ENCODE data around the gene MUS81. TPM values are rescaled to one million over a fixed set of nuclear protein-coding genes. Genes with fewer than 3 reads are reported as not detected.

Gene MUS81
- total RNA-seq, 1 donor from 2014 or later: 71.8 TPM

DNA sequence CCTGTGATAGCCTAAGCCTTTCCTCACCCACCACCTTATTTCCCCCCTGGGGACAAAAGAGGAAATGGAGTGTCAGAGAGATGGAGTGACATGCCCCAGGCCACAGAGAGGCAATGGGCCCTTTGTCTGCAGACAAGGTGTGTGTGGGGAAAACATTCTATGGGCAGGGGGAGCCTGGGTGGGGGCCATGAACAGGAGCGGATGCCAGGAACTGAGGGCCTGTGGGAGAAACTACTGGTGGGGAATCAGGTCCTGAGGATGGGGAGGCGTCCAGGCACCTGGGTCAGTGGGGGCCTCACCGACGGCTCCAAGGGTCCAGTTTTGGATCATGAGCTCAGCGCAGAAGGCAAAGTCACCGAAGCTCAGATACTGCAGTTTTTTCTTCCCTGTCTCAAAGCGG is 25.0 kb downstream of the MUS81 start:
- DNase-seq (ENCODE audit: low read depth): no peak
- TF ChIP-seq, protein P1, sequence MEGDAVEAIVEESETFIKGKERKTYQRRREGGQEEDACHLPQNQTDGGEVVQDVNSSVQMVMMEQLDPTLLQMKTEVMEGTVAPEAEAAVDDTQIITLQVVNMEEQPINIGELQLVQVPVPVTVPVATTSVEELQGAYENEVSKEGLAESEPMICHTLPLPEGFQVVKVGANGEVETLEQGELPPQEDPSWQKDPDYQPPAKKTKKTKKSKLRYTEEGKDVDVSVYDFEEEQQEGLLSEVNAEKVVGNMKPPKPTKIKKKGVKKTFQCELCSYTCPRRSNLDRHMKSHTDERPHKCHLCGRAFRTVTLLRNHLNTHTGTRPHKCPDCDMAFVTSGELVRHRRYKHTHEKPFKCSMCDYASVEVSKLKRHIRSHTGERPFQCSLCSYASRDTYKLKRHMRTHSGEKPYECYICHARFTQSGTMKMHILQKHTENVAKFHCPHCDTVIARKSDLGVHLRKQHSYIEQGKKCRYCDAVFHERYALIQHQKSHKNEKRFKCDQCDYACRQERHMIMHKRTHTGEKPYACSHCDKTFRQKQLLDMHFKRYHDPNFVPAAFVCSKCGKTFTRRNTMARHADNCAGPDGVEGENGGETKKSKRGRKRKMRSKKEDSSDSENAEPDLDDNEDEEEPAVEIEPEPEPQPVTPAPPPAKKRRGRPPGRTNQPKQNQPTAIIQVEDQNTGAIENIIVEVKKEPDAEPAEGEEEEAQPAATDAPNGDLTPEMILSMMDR (conservative IDR thresholded peaks at IDR 0.05; ENCODE audit: low read depth, low read length): no peak
- no peak overlapping the region for H3K4me3 ChIP-seq (ENCODE audit: low read depth, low read length)

DNA sequence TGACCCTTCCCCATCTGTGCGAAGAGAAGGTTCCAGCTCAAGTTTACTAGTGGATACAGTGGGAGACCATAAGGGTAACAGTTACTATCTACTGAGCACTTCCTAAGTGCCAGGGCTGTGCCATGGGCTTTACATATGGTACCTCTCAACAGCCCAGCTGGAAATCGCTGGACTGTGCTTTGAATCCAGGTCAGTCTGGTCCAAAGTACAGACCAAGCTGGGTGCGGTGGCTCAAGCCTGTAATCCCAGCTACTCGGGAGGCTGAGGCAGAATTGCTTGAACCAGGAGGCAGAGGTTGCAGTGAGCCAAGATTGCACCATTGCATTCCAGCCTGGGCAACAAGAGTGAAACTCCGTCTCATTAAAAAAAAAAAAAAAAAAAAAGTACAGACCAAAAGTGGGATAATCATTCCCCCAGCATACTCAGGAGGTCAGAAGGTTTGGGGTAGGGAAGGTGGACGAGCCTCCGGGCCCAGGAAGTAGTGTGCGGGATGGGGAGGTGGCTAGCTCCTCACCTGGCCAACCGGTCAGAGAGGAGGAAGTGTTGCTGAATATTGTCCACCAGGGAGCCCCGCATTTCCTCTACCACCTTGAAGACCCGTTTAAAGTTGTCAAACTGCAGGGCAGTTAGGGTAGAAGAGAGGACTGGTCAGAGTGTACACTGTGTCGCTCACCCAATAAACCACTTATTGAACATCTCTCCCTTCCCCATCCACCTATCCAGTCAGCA is 25.7 kb downstream of the MUS81 start:
- TF ChIP-seq, protein P1 (conservative IDR thresholded peaks at IDR 0.05; ENCODE audit: low read depth, low read length): no peak
- no peak for DNase-seq (ENCODE audit: low read depth)
- H3K4me3 ChIP-seq (ENCODE audit: low read depth, low read length): no peak overlapping the region

DNA sequence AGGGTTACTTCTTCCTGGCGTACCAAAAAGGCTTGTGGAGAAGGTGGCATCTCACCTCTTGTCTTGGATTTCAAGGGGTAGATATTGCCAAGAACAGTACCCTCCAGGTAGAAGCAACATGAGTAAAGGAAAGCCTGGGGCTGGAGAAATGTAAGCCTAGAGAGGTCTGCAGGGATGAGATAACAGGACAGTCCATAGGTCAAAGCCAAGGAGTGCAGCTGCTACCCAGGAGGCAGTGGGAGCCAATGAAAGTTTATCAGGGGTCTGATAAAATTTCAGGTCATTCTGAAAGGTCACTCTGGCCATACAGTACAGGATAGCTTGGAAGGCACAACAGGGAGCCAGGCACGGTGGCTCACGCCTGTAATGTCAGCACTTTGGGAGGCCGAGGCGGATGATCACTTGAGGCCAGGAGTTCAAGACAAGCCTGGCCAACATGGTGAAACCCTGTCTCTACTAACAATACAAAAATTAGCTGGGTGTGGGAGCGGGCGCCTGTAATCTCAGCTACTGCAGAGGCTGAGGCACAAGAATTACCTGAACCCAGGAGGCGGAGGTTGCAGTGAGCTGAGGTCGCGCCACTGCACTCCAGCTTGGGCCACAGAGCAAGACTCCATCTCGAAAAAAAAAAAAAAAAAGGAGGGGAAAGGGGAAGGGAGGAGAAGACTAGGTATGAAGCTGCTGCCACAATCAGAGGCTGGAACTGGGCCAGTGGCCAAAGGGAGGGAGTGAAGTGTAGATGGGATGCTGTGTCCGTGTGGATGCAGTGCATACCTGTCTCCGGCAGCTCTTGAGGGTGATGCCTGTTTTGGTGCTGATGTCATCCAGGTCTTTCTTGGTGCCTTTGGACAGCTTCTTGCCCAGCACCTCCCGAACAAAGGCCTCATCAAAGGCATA is 26.8 kb downstream of the MUS81 start:
- TF ChIP-seq, protein P1 (conservative IDR thresholded peaks at IDR 0.05; ENCODE audit: low read depth, low read length): no peak
- no peak for DNase-seq (ENCODE audit: low read depth)
- H3K4me3 ChIP-seq (ENCODE audit: low read depth, low read length): peak overlapping the region; percentile 94

DNA sequence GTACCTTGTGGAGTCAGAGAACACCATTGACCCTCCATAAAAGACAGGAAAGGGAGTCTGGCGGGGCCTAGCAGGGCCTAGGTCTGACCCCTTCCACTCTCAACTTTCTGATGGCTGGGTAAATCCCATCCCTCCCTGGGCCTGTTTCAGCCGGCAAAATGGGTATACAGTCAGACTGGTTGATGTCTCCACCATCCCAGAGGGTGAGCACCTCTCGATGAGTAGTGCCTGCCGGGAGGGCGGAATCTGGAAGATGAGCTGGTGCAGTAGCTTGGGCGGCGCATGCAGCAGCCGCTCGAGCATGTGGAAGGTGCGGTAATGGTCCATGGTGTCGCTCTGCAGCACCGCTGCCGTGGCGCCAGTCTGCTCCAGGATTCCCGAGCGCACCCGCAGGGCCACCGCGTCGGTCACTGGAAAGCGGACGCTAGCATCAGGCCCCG is 27.5 kb downstream of the MUS81 start:
- DNase-seq (ENCODE audit: low read depth): no peak
- TF ChIP-seq, protein P1 (conservative IDR thresholded peaks at IDR 0.05; ENCODE audit: low read depth, low read length): no peak
- peak overlapping the region; percentile 94 for H3K4me3 ChIP-seq (ENCODE audit: low read depth, low read length)

DNA sequence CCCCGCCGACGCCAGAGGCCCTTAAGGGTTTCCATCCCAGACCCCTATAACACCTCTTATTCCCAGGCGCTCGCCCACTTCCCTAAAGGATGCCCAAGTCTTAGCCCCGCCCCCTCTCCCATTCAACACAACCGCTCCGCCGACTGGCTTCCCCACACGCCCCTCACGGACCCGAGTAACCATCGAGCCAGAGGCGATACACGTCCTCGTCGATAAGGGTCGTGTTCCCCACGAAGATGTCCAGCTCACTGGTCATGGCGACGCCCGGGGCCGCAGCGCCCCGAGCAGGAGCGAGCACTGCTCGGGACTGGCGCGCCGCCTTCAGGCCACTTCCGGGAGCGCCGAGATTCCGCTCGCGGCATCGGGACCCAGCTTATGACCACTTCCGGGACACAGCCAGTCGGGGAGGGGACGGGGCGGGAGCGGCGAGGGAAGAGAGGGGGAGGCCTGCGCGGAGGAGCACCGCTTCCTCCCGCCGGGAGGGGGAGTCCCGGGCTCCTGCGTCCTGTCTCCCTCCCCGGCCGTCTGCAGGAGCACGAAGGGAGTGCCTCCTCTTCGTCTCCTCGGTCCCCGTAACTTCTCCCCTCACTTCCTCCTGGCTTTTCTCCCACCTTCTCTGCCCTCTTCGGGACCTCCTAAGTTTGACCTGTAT is 28.1 kb downstream of the MUS81 start, which contains the start of gene FIBP:
TSS of gene FIBP (minus strand) at position 309 of the 652 bp plus-strand sequence. CDS start at position 256, 53 bp downstream.
- peak within 1 kb of the TSS; percentile 94 for H3K4me3 ChIP-seq (ENCODE audit: low read depth, low read length)
- no peak for DNase-seq (ENCODE audit: low read depth)
- TF ChIP-seq, protein P1 (conservative IDR thresholded peaks at IDR 0.05; ENCODE audit: low read depth, low read length): peak; percentile 64

DNA sequence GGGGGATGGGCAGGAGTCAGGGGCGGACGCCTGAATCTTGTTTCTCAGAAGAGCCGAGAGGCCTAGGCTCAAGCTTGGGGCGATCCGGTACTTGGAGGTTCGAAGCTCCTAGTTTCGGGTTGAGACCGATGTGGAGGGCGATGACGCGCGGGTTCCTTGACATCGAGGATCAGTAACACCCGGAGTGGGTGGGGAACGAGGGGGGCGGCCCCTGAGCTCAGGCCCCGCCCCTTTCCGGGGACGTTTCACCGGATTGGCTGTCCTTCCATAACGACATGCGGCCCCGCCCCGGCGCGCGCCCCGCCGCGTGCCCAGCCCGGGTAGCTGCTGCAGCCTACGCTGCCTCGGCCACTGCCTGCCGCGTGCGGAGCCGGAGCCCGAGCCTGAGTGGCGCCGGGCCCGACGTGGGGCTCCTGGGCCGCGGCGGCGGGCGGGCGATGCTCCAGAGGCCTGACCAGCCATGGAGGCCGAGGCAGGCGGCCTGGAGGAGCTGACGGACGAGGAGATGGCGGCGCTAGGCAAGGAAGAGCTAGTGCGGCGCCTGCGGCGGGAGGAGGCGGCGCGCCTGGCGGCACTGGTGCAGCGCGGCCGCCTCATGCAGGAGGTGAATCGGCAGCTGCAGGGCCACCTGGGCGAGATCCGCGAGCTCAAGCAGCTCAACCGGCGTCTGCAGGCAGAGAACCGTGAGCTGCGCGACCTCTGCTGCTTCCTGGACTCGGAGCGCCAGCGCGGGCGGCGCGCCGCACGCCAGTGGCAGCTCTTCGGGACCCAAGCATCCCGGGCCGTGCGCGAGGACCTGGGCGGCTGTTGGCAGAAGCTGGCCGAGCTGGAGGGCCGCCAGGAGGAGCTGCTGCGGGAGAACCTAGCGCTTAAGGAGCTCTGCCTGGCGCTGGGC is 30.3 kb downstream of the MUS81 start, which contains the start of gene CCDC85B:
TSS of gene CCDC85B (plus strand) at position 350 of the 895 bp plus-strand sequence. CDS start at position 461, 111 bp downstream.
- H3K4me3 ChIP-seq (ENCODE audit: low read depth, low read length): peak within 1 kb of the TSS; percentile 58
- no peak for DNase-seq (ENCODE audit: low read depth)
- TF ChIP-seq, protein P1 (conservative IDR thresholded peaks at IDR 0.05; ENCODE audit: low read depth, low read length): no peak
